ENCODE data around the gene SLC43A3.

DNA sequence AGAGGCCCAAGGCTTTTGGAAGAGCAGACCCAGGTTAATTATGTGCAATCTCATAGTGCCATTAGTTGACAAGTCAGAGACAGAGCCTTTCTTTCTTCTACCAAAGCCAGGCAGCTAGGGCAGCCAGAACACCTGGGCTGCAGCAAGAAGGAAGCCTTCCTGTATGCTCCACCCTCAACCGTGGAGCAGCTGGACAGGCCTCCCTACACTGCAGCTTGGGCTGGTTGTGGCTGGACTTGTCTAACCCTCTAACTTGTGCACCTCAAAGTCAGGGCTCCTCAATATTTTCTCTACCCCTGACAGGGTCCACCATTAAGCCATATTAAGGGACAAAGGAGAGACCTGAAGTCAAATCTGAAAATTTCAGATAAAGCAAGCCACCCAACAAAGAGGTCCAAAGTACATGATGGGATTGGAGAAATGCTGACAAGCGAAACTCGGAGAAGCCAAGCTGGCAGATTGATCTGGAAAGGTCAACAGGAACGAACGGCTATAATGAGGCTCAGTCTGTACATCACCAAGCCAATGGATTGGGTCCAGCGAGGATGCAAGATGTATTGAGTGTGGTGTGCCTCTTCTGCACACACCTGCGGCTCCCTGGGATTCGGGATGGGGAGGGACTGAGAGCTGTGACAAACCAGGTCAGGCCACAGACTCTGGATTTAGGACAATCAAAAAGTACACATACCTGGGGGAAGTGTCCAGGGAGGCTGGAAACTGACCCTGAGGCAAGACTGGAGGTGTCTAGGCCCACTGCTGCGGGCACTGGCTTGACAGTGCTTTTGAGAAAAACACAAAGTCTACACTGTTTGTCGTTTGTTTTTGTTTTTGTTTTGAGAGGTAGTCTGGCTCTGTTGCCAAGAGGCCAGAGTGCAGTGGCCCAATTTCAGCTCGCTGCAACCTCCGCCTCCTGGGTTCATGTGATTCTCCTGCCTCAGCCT is 11.7 kb upstream of the SLC43A3 start:
- TF ChIP-seq POLR2AphosphoS5 (IDR thresholded peaks at IDR 0.05; ENCODE audit: insufficient read depth in 1 of 2, low read depth in 1 of 2) (no peak), POLR2A (IDR thresholded peaks at IDR 0.05) (no peak)
- TF ChIP-seq, protein P1, sequence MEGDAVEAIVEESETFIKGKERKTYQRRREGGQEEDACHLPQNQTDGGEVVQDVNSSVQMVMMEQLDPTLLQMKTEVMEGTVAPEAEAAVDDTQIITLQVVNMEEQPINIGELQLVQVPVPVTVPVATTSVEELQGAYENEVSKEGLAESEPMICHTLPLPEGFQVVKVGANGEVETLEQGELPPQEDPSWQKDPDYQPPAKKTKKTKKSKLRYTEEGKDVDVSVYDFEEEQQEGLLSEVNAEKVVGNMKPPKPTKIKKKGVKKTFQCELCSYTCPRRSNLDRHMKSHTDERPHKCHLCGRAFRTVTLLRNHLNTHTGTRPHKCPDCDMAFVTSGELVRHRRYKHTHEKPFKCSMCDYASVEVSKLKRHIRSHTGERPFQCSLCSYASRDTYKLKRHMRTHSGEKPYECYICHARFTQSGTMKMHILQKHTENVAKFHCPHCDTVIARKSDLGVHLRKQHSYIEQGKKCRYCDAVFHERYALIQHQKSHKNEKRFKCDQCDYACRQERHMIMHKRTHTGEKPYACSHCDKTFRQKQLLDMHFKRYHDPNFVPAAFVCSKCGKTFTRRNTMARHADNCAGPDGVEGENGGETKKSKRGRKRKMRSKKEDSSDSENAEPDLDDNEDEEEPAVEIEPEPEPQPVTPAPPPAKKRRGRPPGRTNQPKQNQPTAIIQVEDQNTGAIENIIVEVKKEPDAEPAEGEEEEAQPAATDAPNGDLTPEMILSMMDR (IDR thresholded peaks at IDR 0.05) = no peak

Measured in vagina (tissue), 2 donors.